ENCODE results near the gene YPEL4.

The YPEL4 gene

DNA sequence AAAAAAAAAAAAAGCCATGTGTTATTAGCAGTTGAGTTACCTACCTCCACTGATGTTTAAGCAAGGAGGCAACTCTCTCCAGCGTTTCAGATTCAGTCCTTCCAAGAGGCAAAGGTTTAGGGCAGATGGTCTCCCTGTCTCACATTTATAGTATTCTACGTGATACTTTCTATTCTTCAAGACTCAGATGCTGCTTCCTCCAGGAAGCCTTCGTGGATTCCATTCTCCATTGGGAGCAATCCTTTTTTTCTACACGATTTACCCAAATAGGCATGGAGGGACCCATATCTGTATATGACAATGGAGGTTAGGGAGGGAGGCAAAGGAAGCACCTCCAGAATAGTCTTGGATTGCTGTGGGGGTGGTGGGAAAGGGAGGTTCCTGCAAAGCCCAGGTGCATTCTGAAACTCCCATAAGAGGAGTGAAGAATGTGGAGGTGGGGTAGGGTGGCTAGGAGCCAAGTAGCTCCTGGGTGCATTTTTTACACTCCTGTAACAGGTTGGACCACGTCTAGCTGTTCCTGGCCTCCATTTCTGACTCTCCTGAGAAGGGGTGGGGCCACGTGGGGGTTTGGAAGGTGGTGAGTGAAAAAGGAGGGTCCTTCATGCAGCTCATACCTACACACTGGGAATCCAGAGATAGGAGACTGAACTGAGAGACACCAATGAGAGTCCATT, 16.2 kb downstream of the YPEL4 start:
- DNase-seq (ENCODE audit: low read depth in 1 of 2, low spot score in 1 of 2): no peak

DNA sequence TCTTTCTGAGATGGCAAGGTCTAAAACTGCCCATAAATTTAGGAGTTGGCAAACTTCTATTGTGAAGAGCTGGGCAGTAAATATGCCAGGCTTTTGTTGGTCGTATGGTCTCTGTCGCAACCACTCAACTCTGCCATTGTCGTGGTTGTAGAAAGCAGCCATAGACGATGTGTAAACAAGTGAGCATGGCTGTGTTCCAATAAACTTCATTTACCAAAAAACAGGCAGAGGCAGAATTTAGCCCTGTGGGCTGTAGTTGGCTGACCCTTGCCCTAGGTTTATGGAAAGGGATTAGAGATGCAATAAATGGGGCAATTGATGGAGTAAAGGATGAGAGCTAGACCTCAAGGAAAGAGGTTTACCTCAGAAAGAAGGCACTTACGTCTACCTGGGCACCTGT, 17.6 kb downstream of the YPEL4 start:
- no peak for DNase-seq (ENCODE audit: low read depth in 1 of 2, low spot score in 1 of 2)

DNA sequence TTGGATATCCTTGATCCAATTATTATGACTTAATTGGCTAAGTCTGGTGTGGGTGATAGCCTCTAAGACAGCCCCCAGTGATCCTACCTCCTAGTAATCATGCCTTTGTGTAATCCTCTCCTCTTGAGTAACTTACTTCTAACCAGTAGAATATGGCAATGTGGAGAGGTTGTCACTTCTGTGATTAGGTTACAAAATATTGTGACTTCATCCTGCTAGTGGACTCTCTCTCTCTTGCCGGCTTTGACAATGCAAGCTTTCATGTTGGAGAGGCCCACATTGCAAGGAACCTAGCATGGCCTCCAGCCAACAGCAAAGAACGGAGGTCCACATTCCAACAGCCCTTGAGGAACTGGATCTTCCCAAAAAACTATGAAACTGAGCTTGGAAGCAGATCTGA, 19.5 kb downstream of the YPEL4 start:
- no peak for DNase-seq (ENCODE audit: low read depth in 1 of 2, low spot score in 1 of 2)

GRCh38 chr11:57626895-57627294, 22.8 kb downstream of the YPEL4 start:
- no peak for DNase-seq (ENCODE audit: low read depth in 1 of 2, low spot score in 1 of 2)

GRCh38 chr11:57624864-57625263, 24.8 kb downstream of the YPEL4 start:
- DNase-seq (ENCODE audit: low read depth in 1 of 2, low spot score in 1 of 2): no peak

DNA sequence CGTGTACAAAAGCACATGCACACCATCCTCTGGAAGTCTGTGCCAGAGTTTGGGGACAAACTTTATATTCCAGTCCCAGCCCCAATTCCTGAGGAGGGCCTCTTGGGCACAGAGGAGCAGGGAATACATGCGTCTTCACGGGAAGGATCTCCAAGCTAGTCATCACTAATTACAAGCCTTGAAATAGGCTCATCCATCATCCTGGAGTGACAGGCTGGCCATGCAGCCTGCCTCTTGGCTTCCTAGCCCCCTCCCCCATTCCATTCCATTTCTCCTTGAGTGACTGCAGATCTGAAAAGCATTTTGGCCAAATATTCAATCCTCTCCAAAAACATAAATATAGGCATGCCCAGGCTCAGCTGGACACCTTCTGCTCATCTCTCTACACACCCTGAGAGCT, 27.4 kb downstream of the YPEL4 start:
- DNase-seq (ENCODE audit: low read depth in 1 of 2, low spot score in 1 of 2): no peak

- DNase-seq (ENCODE audit: low read depth in 1 of 2, low spot score in 1 of 2): no peak
Observed at GRCh38 chr11:57620467-57620866, 29.2 kb downstream of the YPEL4 start.

GRCh38 chr11:57619331-57619730, 30.4 kb downstream of the YPEL4 start:
- DNase-seq (ENCODE audit: low read depth in 1 of 2, low spot score in 1 of 2): no peak

GRCh38 chr11:57618438-57618837, 31.3 kb downstream of the YPEL4 start:
- no peak for DNase-seq (ENCODE audit: low read depth in 1 of 2, low spot score in 1 of 2)

DNA sequence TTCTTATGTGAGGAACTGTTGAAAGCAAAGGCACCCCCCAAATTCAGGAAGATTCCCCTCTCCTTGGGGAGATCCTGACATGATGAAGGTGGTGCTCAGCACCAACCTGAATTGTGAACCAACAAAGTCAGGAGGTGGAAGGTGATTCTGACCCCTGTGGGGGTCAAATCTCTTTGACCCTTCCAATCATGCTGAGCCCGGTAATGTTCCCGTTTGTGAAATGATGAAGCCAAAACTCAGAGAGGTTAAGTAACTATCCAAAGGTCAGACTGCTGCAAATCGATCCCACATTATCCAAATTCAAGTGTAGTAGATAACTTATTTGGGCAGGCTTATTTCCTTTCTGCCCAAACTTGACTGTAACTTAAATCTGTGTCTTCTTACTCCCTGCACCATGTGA, 33.1 kb downstream of the YPEL4 start:
- DNase-seq (ENCODE audit: low read depth in 1 of 2, low spot score in 1 of 2): no peak

DNA sequence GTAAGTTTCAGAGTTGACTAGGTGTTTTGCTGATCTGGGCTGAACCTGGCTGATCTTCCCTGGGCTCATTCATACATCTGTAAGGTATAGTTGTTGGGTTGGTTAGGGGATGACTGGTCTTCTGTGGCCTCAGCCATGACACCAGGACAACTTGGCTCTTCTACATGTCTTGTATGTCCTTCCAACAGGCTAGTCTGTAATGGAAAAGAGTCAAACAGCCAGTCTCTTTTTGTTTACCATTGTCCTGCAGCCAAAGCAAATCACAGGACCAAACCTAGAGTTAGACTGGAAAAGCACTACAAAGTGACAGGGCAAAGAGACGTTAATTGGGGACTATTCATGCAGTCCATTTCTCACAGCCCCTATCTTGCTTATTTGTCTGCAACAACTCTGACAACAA, 34.4 kb downstream of the YPEL4 start:
- DNase-seq (ENCODE audit: low read depth in 1 of 2, low spot score in 1 of 2): no peak

DNA sequence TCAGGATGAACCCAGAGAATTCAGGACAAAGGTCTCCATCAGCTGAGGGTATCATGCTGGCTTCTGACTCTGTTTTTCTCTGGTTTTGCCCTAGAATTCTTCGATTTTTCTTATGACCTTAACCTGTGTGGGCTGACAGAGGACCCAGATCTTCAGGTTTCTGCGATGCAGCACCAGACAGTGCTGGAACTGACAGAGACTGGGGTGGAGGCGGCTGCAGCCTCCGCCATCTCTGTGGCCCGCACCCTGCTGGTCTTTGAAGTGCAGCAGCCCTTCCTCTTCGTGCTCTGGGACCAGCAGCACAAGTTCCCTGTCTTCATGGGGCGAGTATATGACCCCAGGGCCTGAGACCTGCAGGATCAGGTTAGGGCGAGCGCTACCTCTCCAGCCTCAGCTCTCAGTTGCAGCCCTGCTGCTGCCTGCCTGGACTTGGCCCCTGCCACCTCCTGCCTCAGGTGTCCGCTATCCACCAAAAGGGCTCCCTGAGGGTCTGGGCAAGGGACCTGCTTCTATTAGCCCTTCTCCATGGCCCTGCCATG, 35.4 kb downstream of the YPEL4 start:
- no peak for DNase-seq (ENCODE audit: low read depth in 1 of 2, low spot score in 1 of 2)

DNA sequence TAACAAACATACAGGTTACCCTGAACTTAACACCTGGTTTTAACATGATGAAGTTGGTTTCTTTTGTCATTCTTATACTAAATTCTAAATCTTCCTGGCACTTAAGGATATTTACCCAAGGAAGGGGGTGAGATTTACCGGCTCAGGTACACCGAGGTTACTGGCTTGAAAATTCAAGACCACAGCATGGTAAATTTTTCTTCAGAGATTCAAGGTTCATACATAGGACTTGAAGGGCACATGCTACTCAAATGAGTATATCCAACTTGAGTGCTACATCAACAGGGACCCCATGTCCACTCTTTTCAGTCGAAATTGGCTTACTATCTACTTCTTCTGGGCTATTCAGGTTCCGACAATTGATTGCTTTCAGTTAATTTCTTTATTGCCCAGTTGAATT, 39.5 kb downstream of the YPEL4 start:
- DNase-seq (ENCODE audit: low read depth in 1 of 2, low spot score in 1 of 2): no peak

DNA sequence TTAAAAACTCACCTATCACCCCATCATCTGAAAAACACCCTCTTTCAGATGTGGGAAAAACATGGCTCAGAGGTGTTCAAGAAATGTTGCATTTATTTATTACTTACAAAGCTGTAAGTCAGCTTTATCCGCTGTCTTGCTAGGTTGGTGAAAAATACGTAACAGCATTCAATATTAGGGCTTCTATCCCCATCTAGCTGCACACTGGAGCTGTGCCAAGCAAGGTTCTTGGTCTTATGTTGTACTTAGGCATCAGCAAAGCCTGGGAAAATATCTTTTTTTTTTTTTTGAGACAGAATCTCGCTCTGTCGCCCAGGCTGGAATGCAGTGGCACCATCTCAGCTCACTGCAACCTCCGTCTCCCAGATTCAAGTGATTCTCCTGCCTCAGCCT, 44.7 kb downstream of the YPEL4 start:
- no peak for DNase-seq (ENCODE audit: low read depth in 1 of 2, low spot score in 1 of 2)

- DNase-seq (ENCODE audit: low read depth in 1 of 2, low spot score in 1 of 2): no peak
Observed at GRCh38 chr11:57604296-57605027, 45.2 kb downstream of the YPEL4 start.

DNA sequence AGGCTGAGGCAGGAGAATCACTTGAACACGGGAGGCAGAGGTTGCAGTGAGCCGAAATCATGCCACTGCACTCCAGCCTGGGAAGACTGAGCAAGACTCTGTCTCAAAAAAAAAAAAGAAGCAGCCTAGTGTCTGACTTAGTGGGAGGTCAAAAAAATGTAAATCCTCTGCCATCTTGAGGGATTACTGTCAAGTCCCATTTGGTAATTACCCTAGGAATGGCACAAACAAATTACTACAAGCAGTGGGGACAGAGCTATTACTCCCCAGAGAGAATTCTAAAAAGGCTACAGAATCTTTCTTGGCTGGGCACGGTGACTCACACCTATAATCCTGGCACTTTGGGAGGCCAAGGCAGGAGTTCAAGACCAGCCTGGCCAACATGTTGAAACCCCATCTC, 48.4 kb downstream of the YPEL4 start:
- no peak for DNase-seq (ENCODE audit: low read depth in 1 of 2, low spot score in 1 of 2)

- DNase-seq (ENCODE audit: low read depth in 1 of 2, low spot score in 1 of 2): no peak
Observed at GRCh38 chr11:57599381-57599780, 50.3 kb downstream of the YPEL4 start.

DNA sequence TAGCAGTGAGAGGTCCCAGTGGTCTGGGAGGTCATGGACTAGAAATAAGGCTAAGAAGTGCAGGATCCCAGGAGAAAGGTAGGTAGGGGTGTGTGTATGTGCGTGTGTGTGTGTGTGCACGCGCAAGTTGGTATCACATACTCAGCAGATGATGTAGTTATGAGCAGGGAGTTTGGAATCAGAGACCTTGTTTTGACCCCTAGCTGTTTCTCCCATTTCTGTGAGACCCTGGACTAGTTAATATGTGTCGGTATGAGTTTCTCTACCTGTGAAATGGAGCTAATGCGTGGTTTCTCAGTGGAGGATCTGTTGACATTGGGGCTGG, 50.9 kb downstream of the YPEL4 start:
- no peak for DNase-seq (ENCODE audit: low read depth in 1 of 2, low spot score in 1 of 2)

GRCh38 chr11:57597916-57598830, 51.5 kb downstream of the YPEL4 start:
- DNase-seq (ENCODE audit: low read depth in 1 of 2, low spot score in 1 of 2): no peak

DNA sequence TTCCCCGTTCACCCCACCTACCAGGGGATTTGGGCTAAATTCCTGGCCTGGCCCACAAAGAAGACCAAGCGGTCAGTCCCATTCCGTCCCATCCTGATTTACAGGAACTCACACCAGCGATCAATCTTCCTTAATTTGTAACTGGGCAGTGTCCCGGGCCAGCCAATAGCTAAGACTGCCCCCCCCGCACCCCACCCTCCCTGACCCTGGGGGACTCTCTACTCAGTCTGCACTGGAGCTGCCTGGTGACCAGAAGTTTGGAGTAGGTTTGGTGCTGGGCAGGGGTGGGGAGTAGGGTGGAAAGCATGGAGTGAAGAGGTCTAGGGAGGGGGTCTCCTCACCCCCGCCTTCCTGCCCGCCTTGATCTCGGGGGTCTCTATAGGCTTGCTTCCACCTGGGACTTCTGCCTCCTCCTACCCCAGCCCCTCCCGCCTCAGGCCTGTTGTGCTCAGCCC, 52.2 kb downstream of the YPEL4 start, which contains the start of gene SERPING1:
SERPING1 (plus strand) TSS at position 225 of the 455 bp plus-strand sequence. CDS start 586 bp downstream, outside the sequence.
- no peak for DNase-seq (ENCODE audit: low read depth in 1 of 2, low spot score in 1 of 2)

DNA sequence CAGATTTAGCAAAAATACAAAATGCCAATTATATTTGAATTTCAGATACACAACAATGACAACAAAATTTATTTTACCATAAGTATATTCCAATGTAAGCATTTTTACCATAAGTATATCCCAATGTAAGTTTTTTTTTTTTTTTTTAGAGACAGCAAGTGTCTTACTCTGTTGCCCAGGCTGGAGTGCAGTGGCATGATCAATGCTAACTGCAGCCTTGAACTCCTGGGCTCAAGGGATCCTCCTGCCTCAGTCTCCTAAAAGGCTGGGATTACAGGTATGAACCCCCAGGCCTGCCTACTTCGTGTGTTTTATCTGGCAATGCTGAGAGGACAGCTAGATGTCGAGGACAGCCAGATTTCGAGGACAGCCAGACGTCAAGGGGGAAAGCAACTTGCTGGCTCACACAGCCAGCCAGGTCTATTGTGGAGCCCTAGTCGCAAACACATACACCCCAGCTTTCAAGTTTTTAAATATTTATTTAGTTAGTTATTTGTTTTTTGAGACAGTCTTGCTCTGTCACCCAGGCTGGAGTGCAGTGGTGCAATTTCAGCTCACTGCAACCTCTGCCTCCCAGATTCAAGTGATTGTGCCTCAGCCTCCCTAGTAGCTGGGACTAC, 53.3 kb downstream of the YPEL4 start:
- DNase-seq (ENCODE audit: low read depth in 1 of 2, low spot score in 1 of 2): no peak
